22Rv1 (cell line): ENCODE data around the gene SH3BP4.

Experiments used
- CTCF ChIP-seq: fragments of 450-650 bp; IDR thresholded peaks from 2 replicates; pipeline ENCODE4 v1.5.1; 2017; ENCODE audit warnings: mild to moderate bottlenecking
- ZFX ChIP-seq: fragments of 450-650 bp; IDR thresholded peaks from 2 replicates; pipeline ENCODE4 v1.6.1; 2017; ENCODE audit warnings: antibody characterized with exemption, borderline replicate concordance

GRCh38 chr2:234954551-234954992, 2.8 kb downstream of the SH3BP4 start:
- TF ChIP-seq CTCF (no peak), ZFX (no peak)
